B cell (primary cell): ENCODE measurements around the gene FOXL1. TPM values are rescaled to one million over a fixed set of nuclear protein-coding genes. Genes with fewer than 3 reads are reported as not detected.

Experiments used
- ATAC-seq: fragments of 200-7000 bp; cut with Tn5 transposase; one replicate; pipeline ENCODE4 v1.10.0; 2021; ENCODE audit warnings: low read depth, mild to moderate bottlenecking, moderate number of reproducible peaks, moderate library complexity
- CTCF ChIA-PET: fragments of 350-600 bp; sonication (Branson Sonifier 250); formaldehyde crosslinking; loops from one replicate; lab custom pipeline; 2021; ENCODE audit warnings: antibody characterized with exemption, inconsistent platforms; lab: Charles Lee
- POLR2A ChIA-PET: fragments of 350-600 bp; sonication (Branson Sonifier 250); formaldehyde crosslinking; loops from one replicate; lab custom pipeline; 2021; ENCODE audit warnings: antibody characterized with exemption; lab: Charles Lee
- DNase-seq: peaks from one replicate; pipeline ENCODE4 v3.0.0; 2013
- H2AFZ ChIP-seq: 2 replicates; pipeline ENCODE4 v1.6.1; 2012; ENCODE audit warnings: mild to moderate bottlenecking, low read depth, low read length; ENCODE audit not compliant: insufficient read depth, poor library complexity, severe bottlenecking
- H3K27ac ChIP-seq, 2 donors: 1 replicate in 1 of 2; 2 replicates in 1 of 2; pipeline ENCODE4 v1.5.1; 2012 to 2013; ENCODE audit warnings: low read length in 2 of 2, mild to moderate bottlenecking in 2 of 2, moderate library complexity in 1 of 2
- H3K27me3 ChIP-seq, 4 experiments: fragments of 200-600 bp in 1 of 4; sonication (generic) in 1 of 4; replicated peaks in 1 of 4; 1 replicate in 2 of 4; 2 replicates in 2 of 4; pipeline versions ENCODE4 v1.6.1 to v1.7.0; 2013 to 2016; ENCODE audit warnings: low read length in 3 of 4, mild to moderate bottlenecking in 2 of 4, mixed read lengths in 1 of 4, moderate library complexity in 1 of 4; ENCODE audit not compliant: insufficient read depth in 4 of 4, control insufficient read depth in 3 of 4; ENCODE audit errors: control extremely low read depth in 1 of 4
- H3K36me3 ChIP-seq, 2 experiments: replicated peaks in 1 of 2; 1 replicate in 1 of 2; 2 replicates in 1 of 2; pipeline versions ENCODE4 v1.6.1 to v1.7.1; 2013; ENCODE audit warnings: low read length in 1 of 2; ENCODE audit not compliant: insufficient read depth in 2 of 2, control insufficient read depth in 1 of 2; ENCODE audit errors: control extremely low read depth in 1 of 2, extremely low read depth in 1 of 2
- H3K4me1 ChIP-seq, 2 donors: fragments of 200-600 bp in 1 of 2; sonication (generic) in 1 of 2; 1 replicate in 1 of 2; 2 replicates in 1 of 2; pipeline versions ENCODE4 v1.5.1 to v1.6.1; 2013 to 2017; ENCODE audit warnings: low read length in 2 of 2; ENCODE audit not compliant: control insufficient read depth in 2 of 2, insufficient read depth in 2 of 2
- H3K4me2 ChIP-seq: replicated peaks from 2 replicates; pipeline ENCODE3; 2012; ENCODE audit warnings: mild to moderate bottlenecking, low read depth, low read length; ENCODE audit not compliant: poor library complexity, severe bottlenecking
- H3K4me3 ChIP-seq, 5 experiments: fragments of 200-600 bp in 1 of 5; sonication (generic) in 1 of 5; 1 replicate in 3 of 5; 2 replicates in 2 of 5; pipeline versions ENCODE4 v1.5.1 to v1.7.0; 2011 to 2016; ENCODE audit warnings: low read length in 4 of 5, mild to moderate bottlenecking in 4 of 5, low read depth in 2 of 5, control low read depth in 1 of 5, moderate library complexity in 1 of 5; ENCODE audit not compliant: insufficient read depth in 1 of 5; ENCODE audit errors: control extremely low read depth in 1 of 5, extremely low read depth in 1 of 5
- H3K79me2 ChIP-seq: fragments of 200-600 bp; sonication (generic); one replicate; pipeline ENCODE4 v1.6.0; 2016; ENCODE audit warnings: low read length; ENCODE audit not compliant: control insufficient read depth, insufficient read depth
- H3K9ac ChIP-seq: fragments of 200-600 bp; sonication (generic); 2 replicates; pipeline ENCODE4 v1.6.1; 2017; ENCODE audit warnings: mild to moderate bottlenecking, low read length, moderate library complexity
- H3K9me3 ChIP-seq, 3 donors: one replicate each; pipeline versions ENCODE4 v1.6.1 to v1.7.1; 2013; ENCODE audit warnings: low read length in 2 of 3; ENCODE audit not compliant: control insufficient read depth in 2 of 3, insufficient read depth in 1 of 3; ENCODE audit errors: control extremely low read depth in 1 of 3
- H4K20me1 ChIP-seq: 2 replicates; pipeline ENCODE4 v1.6.0; 2012; ENCODE audit warnings: mild to moderate bottlenecking, low read length; ENCODE audit not compliant: insufficient read depth, control insufficient read depth, poor library complexity, severe bottlenecking
- H3K27ac Mint-ChIP-seq: one replicate; pipeline ENCODE4 v1.8.0; 2021; ENCODE audit warnings: mixed read lengths
- H3K27me3 Mint-ChIP-seq: one replicate; pipeline ENCODE4 v1.8.0; 2021; ENCODE audit warnings: mixed read lengths
- H3K4me1 Mint-ChIP-seq: one replicate; pipeline ENCODE4 v1.8.0; 2021; ENCODE audit warnings: mixed read lengths
- H3K4me3 Mint-ChIP-seq: one replicate; pipeline ENCODE4 v1.8.0; 2021; ENCODE audit warnings: mixed read lengths
- H3K9me3 Mint-ChIP-seq: one replicate; pipeline ENCODE4 v1.8.0; 2022; ENCODE audit warnings: mixed read lengths; ENCODE audit not compliant: insufficient read depth
- CTCF ChIP-seq: fragments of 200-600 bp; IDR thresholded peaks from one replicate; pipeline ENCODE4 v1.8.0; 2022; ENCODE audit warnings: antibody characterized with exemption, mild to moderate bottlenecking
- EZH2 ChIP-seq: IDR thresholded peaks from 2 replicates; pipeline ENCODE4 v1.6.1; 2012; ENCODE audit warnings: borderline replicate concordance, low read depth, mild to moderate bottlenecking, moderate library complexity, low read length; ENCODE audit not compliant: insufficient read depth, poor library complexity, severe bottlenecking
- WGBS: methylation state at CpG from one replicate; pipeline ENCODE4 v1.1.5; 2013; ENCODE audit warnings: missing lambda C conversion rate; ENCODE audit not compliant: insufficient coverage; 5-methylcytosine and 5-hydroxymethylcytosine counted together
- intact Hi-C: fragments of 100-400 bp; cut with micrococcal nuclease; formaldehyde crosslinking; loops from one replicate; pipeline ENCODE4 v1.10.0; 2022
- polyA plus RNA-seq: library from polyadenylated mRNA; depleted of rRNA; stranded (reverse); fragments of >200 nt; gene quantifications from 2 replicates; pipeline ENCODE4 v1.2.3, GENCODE V29; 2012
- total RNA-seq, 2 donors: library from RNA; stranded (reverse); fragments of 120-200 nt in 1 of 2; gene quantifications; 1 replicate in 1 of 2; 2 replicates in 1 of 2; pipeline versions ENCODE4 v1.2.3 to v1.2.4, GENCODE V29; 2013 to 2022

Gene FOXL1
- total and polyA plus RNA-seq, 2 donors (not counting 1 experiment from before 2014, with no cell fraction given), result not detected

- POLR2A ChIA-PET, result no interaction called here
- H3K36me3 ChIP-seq, result no peaks in the 10 kb centered on the region
- peaks cover 4 to 10% of the 10 kb centered on the region in 2 donors for H3K4me1 ChIP-seq
- Mint-ChIP-seq H3K4me3 (peak overlapping the region; percentile 29), H3K27ac (no peak overlapping the region), H3K9me3 (no peaks in the 10 kb centered on the region), H3K27me3 (peaks cover 9% of the 10 kb centered on the region), H3K4me1 (peaks cover 6% of the 10 kb centered on the region)
- no peak overlapping the region for H3K9ac ChIP-seq
- H3K4me3 ChIP-seq, result no peak overlapping the region
- H3K79me2 ChIP-seq, result no peaks in the 10 kb centered on the region
- CTCF ChIA-PET, result no interaction called here
- H3K27ac ChIP-seq, result no peak overlapping the region
- peaks cover 0 to 5% (median 0%) of the 10 kb centered on the region in 3 donors for H3K9me3 ChIP-seq
- no peak for DNase-seq
- intact Hi-C loops, result no loop called here
- TF ChIP-seq EZH2 (no peak), CTCF (no peak)
- H2AFZ ChIP-seq, result no peak overlapping the region
- WGBS, result 100% methylated on average over 2 of the region's 3 CpGs
- H3K4me2 ChIP-seq, result no peak overlapping the region
- no peaks in the 10 kb centered on the region for H4K20me1 ChIP-seq
- peaks cover 0 to 9% (median 0%) of the 10 kb centered on the region in 4 experiments for H3K27me3 ChIP-seq
- ATAC-seq, result no peak
These were observed 27.6 kb downstream of the FOXL1 start for GRCh38 chr16:86605950-86606349.

GRCh38 chr16:86608301-86608747 is 30.0 kb downstream of the FOXL1 start:
- Histone ChIP-seq H2AFZ (no peak overlapping the region), H3K79me2 (no peaks in the 10 kb centered on the region), H3K4me1 (peaks cover 4 to 10% of the 10 kb centered on the region in 2 donors), H3K36me3 (no peaks in the 10 kb centered on the region), H3K9me3 (peaks cover 0 to 5% (median 0%) of the 10 kb centered on the region in 3 donors), H4K20me1 (no peaks in the 10 kb centered on the region), H3K27ac (no peak overlapping the region), H3K27me3 (peaks cover 0 to 5% (median 0%) of the 10 kb centered on the region in 4 experiments), H3K4me3 (no peak overlapping the region), H3K9ac (no peak overlapping the region), H3K4me2 (no peak overlapping the region)
- 83% methylated on average over 1 of the region's 2 CpGs for WGBS
- ATAC-seq (no peak), DNase-seq (no peak)
- POLR2A ChIA-PET, result no interaction called here
- CTCF ChIA-PET, result interaction anchor here (1.0 kb wide), 1 partner anchor 10 kb away, joined by 3 read pairs; no protein-coding TSS in a partner anchor
- TF ChIP-seq EZH2, result no peak
- TF ChIP-seq CTCF, result no peak
- Mint-ChIP-seq H3K27ac (no peak overlapping the region), H3K4me3 (no peak overlapping the region), H3K27me3 (peaks cover 12% of the 10 kb centered on the region), H3K9me3 (no peaks in the 10 kb centered on the region), H3K4me1 (peaks cover 6% of the 10 kb centered on the region)
- intact Hi-C loops, result no loop called here
